CD4-positive, alpha-beta memory T cell (primary cell): Measurements from ENCODE around the gene ENTHD1. TPM values are rescaled to one million over a fixed set of nuclear protein-coding genes. Genes with fewer than 3 reads are reported as not detected.

Experiments used
- CTCF ChIA-PET: fragments of 350-600 bp; sonication (Branson Sonifier 250); formaldehyde crosslinking; loops from one replicate; lab custom pipeline; 2021; ENCODE audit warnings: inconsistent platforms; ENCODE audit not compliant: partially characterized antibody; lab: Charles Lee
- POLR2A ChIA-PET: fragments of 350-600 bp; sonication (Branson Sonifier 250); formaldehyde crosslinking; loops from one replicate; lab custom pipeline; 2021; ENCODE audit not compliant: partially characterized antibody; lab: Charles Lee
- DNase-seq, 5 donors: peaks; one replicate each; pipeline versions ENCODE4 v3.0.0 to v3.0.0-alpha.2; 2020 to 2022; ENCODE audit warnings: mixed read lengths in 1 of 5
- H3K27ac ChIP-seq: one replicate; pipeline ENCODE4 v1.7.0; 2013; ENCODE audit warnings: low read depth, low read length
- H3K27me3 ChIP-seq: 2 replicates; pipeline ENCODE4 v1.7.0; 2013; ENCODE audit warnings: mild to moderate bottlenecking, low read length, moderate library complexity; ENCODE audit not compliant: insufficient read depth
- H3K36me3 ChIP-seq: 2 replicates; pipeline ENCODE4 v1.7.0; 2013; ENCODE audit warnings: mild to moderate bottlenecking, low read length, moderate library complexity; ENCODE audit not compliant: insufficient read depth
- H3K4me1 ChIP-seq: 2 replicates; pipeline ENCODE4 v1.7.0; 2013; ENCODE audit warnings: mild to moderate bottlenecking, low read length, moderate library complexity; ENCODE audit not compliant: insufficient read depth
- H3K4me3 ChIP-seq, 2 donors: one replicate each; pipeline ENCODE4 v1.7.0; 2013; ENCODE audit warnings: low read length in 2 of 2, mild to moderate bottlenecking in 1 of 2
- H3K9me3 ChIP-seq, 2 donors: one replicate each; pipeline ENCODE4 v1.7.0; 2013; ENCODE audit warnings: low read length in 2 of 2, control low read depth in 1 of 2; ENCODE audit not compliant: control insufficient read depth in 1 of 2
- H3K27ac Mint-ChIP-seq, 7 donors: one replicate each; pipeline ENCODE4 v1.8.0; 2020 to 2021; ENCODE audit warnings: mixed read lengths in 7 of 7, mild to moderate bottlenecking in 6 of 7, inconsistent platforms in 3 of 7, moderate library complexity in 3 of 7
- H3K27me3 Mint-ChIP-seq, 2 donors: one replicate each; pipeline ENCODE4 v1.8.0; 2020 to 2021; ENCODE audit warnings: mixed read lengths in 2 of 2
- H3K36me3 Mint-ChIP-seq, 2 donors: one replicate each; pipeline ENCODE4 v1.8.0; 2020 to 2021; ENCODE audit warnings: mixed read lengths in 2 of 2, inconsistent platforms in 1 of 2, mild to moderate bottlenecking in 1 of 2
- H3K4me1 Mint-ChIP-seq, 4 donors: one replicate each; pipeline ENCODE4 v1.8.0; 2020 to 2021; ENCODE audit warnings: mixed read lengths in 4 of 4, mild to moderate bottlenecking in 1 of 4
- H3K4me3 Mint-ChIP-seq, 8 donors: one replicate each; pipeline ENCODE4 v1.8.0; 2020 to 2021; ENCODE audit warnings: mixed read lengths in 8 of 8, mild to moderate bottlenecking in 7 of 8, moderate library complexity in 6 of 8, inconsistent platforms in 3 of 8
- H3K9me3 Mint-ChIP-seq, 8 donors: one replicate each; pipeline ENCODE4 v1.8.0; 2020 to 2021; ENCODE audit warnings: mixed read lengths in 8 of 8, mild to moderate bottlenecking in 5 of 8, inconsistent platforms in 3 of 8, moderate library complexity in 1 of 8
- intact Hi-C: fragments of 100-400 bp; cut with micrococcal nuclease; formaldehyde crosslinking; loops from one replicate; pipeline ENCODE4 v1.15.1; 2023
- polyA plus RNA-seq, 2 donors: library from polyadenylated mRNA; unstranded; fragments of 300-500 nt; fragmentation: Illumina TruSeq; gene quantifications; one replicate each; pipeline ENCODE4 v1.2.3, GENCODE V29; 2021
- total RNA-seq, 2 experiments: library from RNA; stranded (reverse); gene quantifications; one replicate each; pipeline ENCODE4 v1.2.3, GENCODE V29; 2021

The ENTHD1 gene
- total and polyA plus RNA-seq, 4 experiments from 2014 or later: 0.10 to 0.47 (median 0.20) TPM

- Mint-ChIP-seq H3K4me3 (no peak overlapping the region), H3K4me1 (no peaks in the 10 kb centered on the region), H3K27me3 (no peaks in the 10 kb centered on the region), H3K36me3 (no peaks in the 10 kb centered on the region), H3K27ac (peak overlapping the region in 1 of 7 donors; percentile 79), H3K9me3 (no peaks in the 10 kb centered on the region)
- Histone ChIP-seq H3K9me3 (no peaks in the 10 kb centered on the region), H3K27me3 (no peaks in the 10 kb centered on the region), H3K4me1 (no peaks in the 10 kb centered on the region), H3K27ac (no peak overlapping the region), H3K4me3 (no peak overlapping the region), H3K36me3 (no peaks in the 10 kb centered on the region)
- intact Hi-C loops: no loop called here
- ChIA-PET CTCF (no interaction called here), POLR2A (no interaction called here)
- no peak for DNase-seq
Observed at GRCh38 chr22:39703928-39704639, 189.5 kb downstream of the ENTHD1 start.

DNA sequence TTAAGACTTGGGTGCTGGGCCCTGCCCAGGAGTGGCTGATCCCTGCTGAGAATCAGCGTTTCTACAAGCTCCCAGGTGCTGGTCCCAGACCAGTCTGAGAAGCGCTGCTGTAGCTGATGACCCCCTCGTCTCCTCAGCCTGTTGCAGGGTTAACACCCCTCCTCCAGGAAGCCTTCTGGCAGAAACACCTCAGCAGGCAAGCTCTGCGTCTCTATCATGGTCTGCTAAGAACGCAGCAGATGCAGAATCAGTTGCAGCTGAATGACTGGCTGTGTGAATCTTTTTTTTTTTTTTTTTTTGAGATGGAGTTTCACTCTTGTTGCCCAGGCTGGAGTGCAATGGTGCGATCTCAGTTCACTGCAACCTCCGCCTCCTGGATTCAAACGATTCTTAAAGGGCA, 190.5 kb downstream of the ENTHD1 start:
- CTCF ChIA-PET: no interaction called here
- Mint-ChIP-seq H3K27me3 (no peaks in the 10 kb centered on the region), H3K4me1 (no peaks in the 10 kb centered on the region), H3K36me3 (no peaks in the 10 kb centered on the region), H3K9me3 (no peaks in the 10 kb centered on the region), H3K4me3 (no peak overlapping the region), H3K27ac (no peak overlapping the region)
- DNase-seq: no peak
- H3K27ac ChIP-seq: no peak overlapping the region
- no peaks in the 10 kb centered on the region for H3K27me3 ChIP-seq
- H3K36me3 ChIP-seq: no peaks in the 10 kb centered on the region
- intact Hi-C loops: no loop called here
- H3K9me3 ChIP-seq: no peaks in the 10 kb centered on the region
- H3K4me3 ChIP-seq: no peak overlapping the region
- POLR2A ChIA-PET: no interaction called here
- H3K4me1 ChIP-seq: no peaks in the 10 kb centered on the region

DNA sequence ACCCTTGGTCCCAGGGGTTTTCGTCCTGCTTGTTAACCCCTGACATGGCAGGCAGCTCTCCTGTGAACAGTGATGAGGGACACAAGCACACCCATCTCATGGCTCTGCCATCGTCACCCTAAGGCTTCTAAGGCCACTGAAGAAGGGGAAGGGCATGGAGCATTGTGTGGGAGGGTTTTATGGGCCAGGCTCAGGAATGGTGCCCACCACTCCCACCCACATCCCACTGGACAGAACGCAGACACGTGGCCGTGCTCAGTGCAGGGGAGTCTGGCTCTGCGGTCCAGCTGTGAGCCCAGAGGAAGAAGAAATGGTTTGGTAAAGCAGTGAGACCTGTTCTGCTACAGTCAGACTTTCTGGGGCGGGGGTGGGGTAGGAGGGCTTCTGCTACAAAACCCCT, 193.0 kb downstream of the ENTHD1 start:
- H3K27ac ChIP-seq: no peak overlapping the region
- no peak for DNase-seq
- Mint-ChIP-seq H3K9me3 (no peaks in the 10 kb centered on the region), H3K4me3 (no peak overlapping the region), H3K36me3 (no peaks in the 10 kb centered on the region), H3K4me1 (peaks cover 0 to 1% (median 0%) of the 10 kb centered on the region in 4 donors), H3K27me3 (peaks cover 1 to 4% of the 10 kb centered on the region in 2 donors), H3K27ac (no peak overlapping the region)
- ChIA-PET CTCF (no interaction called here), POLR2A (no interaction called here)
- intact Hi-C loops: no loop called here
- no peak overlapping the region for H3K4me3 ChIP-seq
- H3K27me3 ChIP-seq: no peaks in the 10 kb centered on the region
- H3K36me3 ChIP-seq: no peaks in the 10 kb centered on the region
- no peaks in the 10 kb centered on the region for H3K9me3 ChIP-seq
- H3K4me1 ChIP-seq: no peaks in the 10 kb centered on the region

DNA sequence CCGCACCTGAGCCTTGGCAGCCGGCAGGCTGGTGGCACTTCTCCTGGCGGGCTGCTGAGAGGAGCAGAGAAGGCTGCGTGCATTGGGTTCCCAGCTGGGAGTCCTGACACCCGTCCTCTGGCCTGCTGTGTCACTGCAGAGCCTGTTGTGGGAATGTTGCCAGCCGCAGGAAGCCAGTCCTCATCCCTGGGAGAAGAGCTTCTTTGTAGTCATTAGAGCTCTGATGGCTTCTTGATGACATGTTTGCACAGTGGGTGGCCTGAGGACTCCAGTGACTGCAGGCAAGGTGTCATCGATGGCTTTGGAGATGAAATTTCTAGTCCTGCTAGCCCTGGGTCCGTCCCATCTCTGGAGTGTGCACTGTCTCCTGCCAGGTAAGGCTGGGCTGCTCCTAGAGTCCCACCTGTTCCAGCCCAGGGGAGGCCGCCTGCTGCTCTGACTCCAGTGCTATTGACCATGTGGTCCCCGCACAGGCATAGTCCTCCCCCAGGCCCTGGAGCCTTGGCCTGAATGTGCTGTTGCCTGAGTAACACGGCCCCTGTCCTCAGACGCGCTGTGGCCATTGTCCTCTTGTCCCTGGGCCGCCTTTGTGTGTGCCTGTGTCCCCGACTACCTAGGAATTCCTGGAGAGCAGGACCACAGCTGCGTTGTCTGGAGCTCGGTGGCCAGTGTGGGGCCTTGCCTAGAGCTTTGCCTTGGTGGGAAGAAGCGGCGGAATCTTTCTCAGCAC, 193.8 kb downstream of the ENTHD1 start:
- Mint-ChIP-seq H3K36me3 (no peaks in the 10 kb centered on the region), H3K27me3 (peaks cover 1 to 4% of the 10 kb centered on the region in 2 donors), H3K9me3 (no peaks in the 10 kb centered on the region), H3K4me3 (no peak overlapping the region), H3K4me1 (peaks cover 0 to 1% (median 0%) of the 10 kb centered on the region in 4 donors), H3K27ac (no peak overlapping the region)
- H3K4me1 ChIP-seq: no peaks in the 10 kb centered on the region
- ChIA-PET CTCF (no interaction called here), POLR2A (no interaction called here)
- intact Hi-C loops: no loop called here
- H3K27me3 ChIP-seq: no peaks in the 10 kb centered on the region
- DNase-seq: no peak
- H3K9me3 ChIP-seq: no peaks in the 10 kb centered on the region
- H3K4me3 ChIP-seq: no peak overlapping the region
- H3K36me3 ChIP-seq: no peaks in the 10 kb centered on the region
- H3K27ac ChIP-seq: no peak overlapping the region

- ChIA-PET CTCF (interaction anchor here (0.7 kb wide), 1 partner anchor 366 kb away, joined by 3 read pairs; no protein-coding TSS in a partner anchor), POLR2A (no interaction called here)
- Histone ChIP-seq H3K27me3 (no peaks in the 10 kb centered on the region), H3K9me3 (no peaks in the 10 kb centered on the region), H3K27ac (no peak overlapping the region), H3K36me3 (no peaks in the 10 kb centered on the region), H3K4me1 (no peaks in the 10 kb centered on the region), H3K4me3 (no peak overlapping the region)
- DNase-seq: no peak
- no peak overlapping the region for H3K27ac Mint-ChIP-seq
- H3K36me3 Mint-ChIP-seq: no peaks in the 10 kb centered on the region
- H3K4me3 Mint-ChIP-seq: no peak overlapping the region
- H3K4me1 Mint-ChIP-seq: peaks cover 0 to 1% (median 0%) of the 10 kb centered on the region in 4 donors
- H3K9me3 Mint-ChIP-seq: no peaks in the 10 kb centered on the region
- intact Hi-C loops: no loop called here
- peaks cover 3 to 8% of the 10 kb centered on the region in 2 donors for H3K27me3 Mint-ChIP-seq
Observed at GRCh38 chr22:39697790-39698430, 195.7 kb downstream of the ENTHD1 start.

GRCh38 chr22:39693943-39694500, 199.5 kb downstream of the ENTHD1 start:
- Histone ChIP-seq H3K27me3 (no peaks in the 10 kb centered on the region), H3K27ac (no peak overlapping the region), H3K4me1 (no peaks in the 10 kb centered on the region), H3K9me3 (no peaks in the 10 kb centered on the region), H3K4me3 (no peak overlapping the region), H3K36me3 (no peaks in the 10 kb centered on the region)
- Mint-ChIP-seq H3K36me3 (no peaks in the 10 kb centered on the region), H3K9me3 (peaks cover 0 to 4% (median 0%) of the 10 kb centered on the region in 8 donors), H3K4me1 (peaks cover 0 to 12% (median 2%) of the 10 kb centered on the region in 4 donors), H3K27ac (peak overlapping the region in 3 of 7 donors; percentile 7 to 65 (median 25)), H3K27me3 (peaks cover 4 to 13% of the 10 kb centered on the region in 2 donors), H3K4me3 (no peak overlapping the region)
- DNase-seq: no peak
- CTCF ChIA-PET: no interaction called here
- POLR2A ChIA-PET: no interaction called here
- intact Hi-C loops: no loop called here
